GM12801 (cell line): ENCODE data around the gene FERMT3.

Source experiments
- TF ChIP-seq, protein P1 (sequence below): IDR thresholded peaks from one replicate; pipeline ENCODE4 v1.5.1; 2011; ENCODE audit warnings: control low read depth; ENCODE audit not compliant: insufficient read length; ENCODE audit errors: extremely low read depth

FERMT3 gene

DNA sequence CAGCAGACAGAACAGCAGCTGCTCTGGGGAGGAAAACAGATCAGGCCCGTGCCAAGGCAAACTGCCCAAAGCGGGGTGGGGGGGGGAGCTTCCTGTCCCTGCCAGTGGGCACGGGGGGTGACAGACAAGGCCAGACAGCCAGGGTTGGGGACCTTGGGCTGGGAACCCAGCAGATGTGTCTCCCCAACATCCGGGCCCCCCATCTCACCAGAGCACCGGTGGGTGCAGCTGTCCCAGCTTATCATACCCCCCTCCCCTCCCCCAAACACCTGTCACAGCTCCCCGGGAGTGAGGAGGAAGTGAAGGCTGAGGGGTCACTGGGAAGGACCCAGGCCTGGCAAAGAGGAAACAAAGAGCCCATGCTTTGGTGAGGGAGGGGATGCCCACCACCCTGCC is 38.9 kb downstream of the FERMT3 start:
- TF ChIP-seq, protein P1, sequence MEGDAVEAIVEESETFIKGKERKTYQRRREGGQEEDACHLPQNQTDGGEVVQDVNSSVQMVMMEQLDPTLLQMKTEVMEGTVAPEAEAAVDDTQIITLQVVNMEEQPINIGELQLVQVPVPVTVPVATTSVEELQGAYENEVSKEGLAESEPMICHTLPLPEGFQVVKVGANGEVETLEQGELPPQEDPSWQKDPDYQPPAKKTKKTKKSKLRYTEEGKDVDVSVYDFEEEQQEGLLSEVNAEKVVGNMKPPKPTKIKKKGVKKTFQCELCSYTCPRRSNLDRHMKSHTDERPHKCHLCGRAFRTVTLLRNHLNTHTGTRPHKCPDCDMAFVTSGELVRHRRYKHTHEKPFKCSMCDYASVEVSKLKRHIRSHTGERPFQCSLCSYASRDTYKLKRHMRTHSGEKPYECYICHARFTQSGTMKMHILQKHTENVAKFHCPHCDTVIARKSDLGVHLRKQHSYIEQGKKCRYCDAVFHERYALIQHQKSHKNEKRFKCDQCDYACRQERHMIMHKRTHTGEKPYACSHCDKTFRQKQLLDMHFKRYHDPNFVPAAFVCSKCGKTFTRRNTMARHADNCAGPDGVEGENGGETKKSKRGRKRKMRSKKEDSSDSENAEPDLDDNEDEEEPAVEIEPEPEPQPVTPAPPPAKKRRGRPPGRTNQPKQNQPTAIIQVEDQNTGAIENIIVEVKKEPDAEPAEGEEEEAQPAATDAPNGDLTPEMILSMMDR, result no peak

DNA sequence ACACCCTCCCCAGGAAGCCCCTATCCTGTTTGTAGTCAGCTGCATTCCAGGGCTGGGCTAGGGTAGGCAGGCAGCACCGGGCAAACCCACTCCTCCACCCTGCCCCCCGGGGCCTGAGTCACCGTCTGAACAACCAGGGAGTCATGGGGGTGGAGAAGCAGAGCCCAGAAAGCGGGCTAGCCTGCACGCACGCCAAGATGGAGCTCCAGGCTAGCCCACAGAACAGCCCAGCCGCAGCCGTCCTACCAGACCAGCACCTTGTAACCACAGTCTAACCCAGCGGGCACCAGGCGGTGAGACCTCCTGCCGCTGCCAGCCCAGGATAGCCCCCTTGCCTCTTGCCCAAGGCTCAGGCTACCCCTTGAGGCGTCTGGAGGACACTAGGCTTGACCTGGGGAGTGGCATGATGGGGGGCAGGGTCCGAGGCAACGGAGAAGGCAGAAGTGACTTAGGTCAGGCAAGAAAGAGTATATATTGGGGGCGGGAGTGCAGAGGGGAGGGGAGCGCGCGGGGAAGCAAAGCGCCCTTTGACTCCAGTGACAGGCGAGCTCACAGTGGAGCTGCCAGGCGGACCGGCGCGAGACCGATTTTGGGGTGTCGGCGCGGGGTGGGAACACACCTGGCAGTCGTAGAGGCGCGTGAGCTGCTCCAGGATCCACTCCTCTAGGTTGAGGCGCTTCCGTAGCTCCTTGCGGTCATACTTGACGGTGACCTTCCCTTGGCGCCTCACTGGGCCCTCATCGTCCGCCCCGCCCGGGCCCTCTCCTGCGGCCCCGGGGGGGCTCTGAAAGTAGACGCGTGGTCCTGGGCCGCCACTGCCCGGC is 39.5 kb downstream of the FERMT3 start:
- TF ChIP-seq, protein P1, result no peak

DNA sequence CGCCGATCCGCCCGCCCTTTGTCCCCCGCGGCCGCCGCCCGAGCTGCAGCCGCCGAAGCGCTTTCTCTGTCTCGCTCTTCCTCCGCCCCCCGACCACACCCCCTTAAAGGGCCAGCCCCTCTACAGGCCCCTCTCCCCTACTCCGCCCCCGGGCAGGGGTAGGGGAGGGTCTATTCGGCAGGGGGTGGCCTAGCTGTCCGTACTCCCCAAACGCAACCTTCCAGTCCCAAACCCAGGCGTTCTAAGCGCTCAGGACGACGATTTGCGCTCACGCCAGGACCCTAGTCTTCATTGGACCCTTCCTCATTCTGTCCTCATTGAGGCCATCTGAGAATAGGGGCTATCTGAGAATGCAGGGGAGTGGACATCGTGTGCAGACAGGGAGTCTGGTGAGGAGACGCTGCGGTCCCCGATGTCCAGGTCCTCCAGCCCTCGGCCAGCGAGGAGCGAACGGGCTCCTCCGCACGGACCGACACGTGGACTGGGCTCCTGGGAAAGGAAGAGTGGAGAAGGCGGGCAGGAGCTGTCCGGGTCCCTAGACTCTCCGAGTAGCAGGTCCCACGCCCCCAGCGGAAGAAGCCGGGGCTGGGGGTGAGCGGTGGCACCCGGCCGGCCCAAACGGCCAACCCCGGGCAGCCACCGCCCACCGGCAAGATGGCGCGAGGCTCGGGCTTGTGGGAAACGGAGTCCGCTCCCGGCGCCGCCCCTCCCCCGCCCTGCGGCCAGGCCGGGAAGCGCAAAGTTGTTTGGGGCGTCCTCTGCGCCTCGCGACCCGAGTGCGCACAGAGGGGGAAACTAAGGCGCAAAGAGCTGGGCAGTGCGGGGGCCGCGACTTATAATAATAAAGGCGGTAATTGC is 40.6 kb downstream of the FERMT3 start, which contains the start of gene PPP1R14B:
PPP1R14B (minus strand) TSS at position 73 of the 858 bp plus-strand sequence. CDS start 270 bp downstream, outside the sequence.
- TF ChIP-seq, protein P1, result no peak

DNA sequence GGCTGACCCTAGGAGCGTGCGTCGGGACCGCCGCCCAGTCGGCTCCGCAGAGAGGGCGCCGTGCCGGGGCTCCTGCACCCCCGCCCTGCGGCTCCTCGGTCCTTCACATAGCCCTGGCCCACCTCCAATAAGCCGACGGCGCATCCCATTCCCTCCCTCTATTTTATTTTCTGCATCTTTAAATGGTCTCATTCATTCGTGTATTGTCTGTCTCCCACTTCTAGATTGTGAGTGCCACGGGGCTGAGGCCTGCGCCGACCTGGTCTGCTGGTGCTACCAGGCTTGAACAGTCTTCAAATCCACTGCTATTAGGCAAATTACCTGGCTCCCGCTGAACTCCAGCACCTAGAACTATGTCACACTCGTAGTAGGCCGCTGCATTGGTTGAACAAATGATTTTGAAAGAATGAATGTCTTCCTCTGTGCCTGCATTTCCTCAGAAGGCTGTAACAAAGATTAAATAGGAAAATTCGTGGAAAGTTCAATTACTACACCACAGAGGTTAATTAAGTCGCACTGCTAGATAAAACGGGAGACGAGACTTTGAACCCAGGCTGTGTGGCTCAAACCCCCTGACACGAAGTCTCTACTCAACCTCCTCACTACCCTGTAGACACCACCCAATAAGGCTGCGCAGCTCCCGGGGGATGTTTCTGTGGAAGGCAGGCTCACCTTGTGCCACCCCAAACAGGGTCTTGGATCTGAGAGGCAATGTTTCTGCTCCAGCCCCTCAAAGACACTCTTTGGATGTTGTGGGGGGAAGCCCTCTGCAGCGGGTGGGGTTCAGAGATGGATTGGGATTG is 41.4 kb downstream of the FERMT3 start:
- TF ChIP-seq, protein P1, result no peak

DNA sequence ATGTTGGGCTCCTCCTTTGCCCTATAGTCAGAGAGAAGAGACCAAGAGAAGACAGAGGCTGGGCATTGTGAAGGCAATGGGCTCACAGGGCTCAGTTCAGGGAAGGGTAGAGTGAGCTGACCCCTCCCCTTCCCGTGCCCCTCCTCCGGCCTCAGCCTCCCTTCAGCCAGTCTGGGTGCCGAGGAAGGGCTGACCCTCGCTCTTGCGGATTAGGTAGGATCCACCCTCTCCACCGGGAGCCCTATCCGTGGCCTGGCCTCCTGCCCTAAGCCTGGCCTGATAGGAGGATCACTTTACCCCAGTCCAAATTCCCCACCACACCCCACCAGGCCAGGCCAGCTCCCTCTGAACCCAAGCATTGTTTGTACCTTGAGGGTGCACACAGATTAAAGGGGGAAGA is 42.1 kb downstream of the FERMT3 start:
- TF ChIP-seq, protein P1, result no peak

DNA sequence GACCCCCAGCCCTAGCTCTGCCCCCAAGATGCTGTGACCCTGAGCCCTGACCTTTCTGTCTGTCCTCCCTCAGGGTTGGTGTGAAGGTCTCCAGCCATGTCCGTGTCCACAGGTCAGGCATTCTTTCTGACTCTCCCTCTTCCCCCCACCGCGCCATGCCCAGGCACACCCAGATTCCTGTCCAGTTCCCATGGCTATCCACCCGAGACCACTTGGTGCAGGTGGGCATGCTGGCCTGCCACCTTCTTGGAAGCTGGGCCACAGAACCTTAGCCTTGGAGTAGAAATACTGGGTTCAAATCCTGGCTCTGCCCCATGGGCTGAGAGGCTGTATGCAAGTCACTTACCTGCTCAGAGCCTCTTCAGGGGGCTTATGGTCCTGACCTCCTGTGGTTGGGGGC is 42.5 kb downstream of the FERMT3 start:
- TF ChIP-seq, protein P1, result no peak
